Fibroblast of skin of left quadriceps (primary cell): Measurements from ENCODE around the gene HSP90AA1.
"Not testable (repeated sequence)": the region's sequence is repeated elsewhere in the genome, so short reads cannot be mapped to it uniquely, and the experiment has no call there.

Experiments used
- DNase-seq, 2 experiments: peaks; one replicate each; pipeline ENCODE4 v3.0.0-alpha.2; 2013; ENCODE audit warnings: low read depth in 2 of 2

Gene HSP90AA1

DNA sequence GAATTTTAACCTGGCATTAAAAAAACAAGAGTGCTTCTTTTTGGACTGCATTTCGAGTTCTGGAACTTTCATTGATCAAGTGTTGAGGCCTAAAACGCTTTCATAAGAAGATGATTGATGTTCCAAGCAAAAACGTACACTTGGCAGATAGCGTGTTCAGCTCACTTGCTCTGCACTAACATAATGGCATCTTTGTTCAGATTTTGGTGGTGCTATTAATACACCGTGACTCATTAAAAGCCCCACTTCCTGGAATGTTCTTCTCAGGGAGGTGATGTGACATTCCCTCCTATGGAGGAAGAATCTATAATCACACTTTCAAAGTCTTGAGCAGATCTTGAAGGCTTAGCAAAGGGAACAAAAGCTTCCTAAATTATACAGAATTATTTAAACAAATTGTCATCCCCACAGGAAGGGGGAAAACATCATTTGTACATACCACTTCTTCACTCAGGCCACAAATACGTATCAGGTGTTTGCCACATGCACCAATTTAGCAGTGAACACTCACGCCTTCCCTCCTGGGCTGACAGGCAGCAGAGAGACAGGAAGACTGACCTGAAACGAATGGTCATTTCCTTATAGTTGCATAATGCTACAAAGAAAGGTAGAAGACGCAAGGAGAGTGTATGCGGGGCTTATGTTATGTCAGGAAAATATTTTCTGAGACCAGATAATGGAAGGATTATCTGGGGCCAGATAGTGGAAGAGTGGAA, 15.4 kb downstream of the HSP90AA1 start:
- peak; percentile 28 to 36 for DNase-seq

DNA sequence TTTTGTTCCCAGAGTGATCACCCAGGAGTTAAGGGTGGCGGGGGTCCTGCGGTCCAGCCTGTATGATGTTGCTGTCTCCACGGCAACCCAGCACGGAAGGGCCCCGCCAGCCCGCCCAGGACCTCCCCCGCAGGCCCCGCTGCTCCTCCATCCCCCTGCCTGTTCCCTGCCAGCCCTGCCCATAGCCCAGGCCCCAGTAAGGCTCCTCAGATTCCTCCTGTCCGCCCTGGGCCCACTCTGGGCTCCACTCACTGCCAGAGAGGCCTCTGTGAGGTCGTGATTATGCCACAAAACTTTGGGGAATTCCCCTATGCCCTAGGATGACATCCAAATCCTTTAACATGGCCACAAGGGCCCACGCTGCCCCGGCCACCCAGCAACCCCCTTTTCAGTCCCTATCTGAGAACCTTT, 20.8 kb downstream of the HSP90AA1 start:
- no peak for DNase-seq

DNA sequence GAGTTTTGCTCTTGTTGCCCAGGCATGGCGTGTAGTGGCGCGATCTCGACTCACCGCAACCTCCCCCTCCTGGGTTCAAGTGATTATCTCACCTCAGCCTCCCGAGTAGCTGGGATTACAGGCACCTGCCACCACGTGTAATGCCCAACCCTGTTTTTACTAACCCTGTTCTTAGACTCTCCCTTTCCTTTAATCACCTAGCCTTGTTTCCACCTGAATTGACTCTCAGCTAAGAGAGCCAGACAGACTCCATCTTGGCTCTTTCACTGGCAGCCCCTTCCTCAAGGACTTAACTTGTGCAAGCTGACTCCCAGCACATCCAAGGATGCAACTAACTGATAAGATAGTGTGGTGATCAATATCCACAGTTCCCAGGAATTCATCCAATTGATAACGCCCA, 22.3 kb downstream of the HSP90AA1 start:
- DNase-seq, result not testable (repeated sequence)

DNA sequence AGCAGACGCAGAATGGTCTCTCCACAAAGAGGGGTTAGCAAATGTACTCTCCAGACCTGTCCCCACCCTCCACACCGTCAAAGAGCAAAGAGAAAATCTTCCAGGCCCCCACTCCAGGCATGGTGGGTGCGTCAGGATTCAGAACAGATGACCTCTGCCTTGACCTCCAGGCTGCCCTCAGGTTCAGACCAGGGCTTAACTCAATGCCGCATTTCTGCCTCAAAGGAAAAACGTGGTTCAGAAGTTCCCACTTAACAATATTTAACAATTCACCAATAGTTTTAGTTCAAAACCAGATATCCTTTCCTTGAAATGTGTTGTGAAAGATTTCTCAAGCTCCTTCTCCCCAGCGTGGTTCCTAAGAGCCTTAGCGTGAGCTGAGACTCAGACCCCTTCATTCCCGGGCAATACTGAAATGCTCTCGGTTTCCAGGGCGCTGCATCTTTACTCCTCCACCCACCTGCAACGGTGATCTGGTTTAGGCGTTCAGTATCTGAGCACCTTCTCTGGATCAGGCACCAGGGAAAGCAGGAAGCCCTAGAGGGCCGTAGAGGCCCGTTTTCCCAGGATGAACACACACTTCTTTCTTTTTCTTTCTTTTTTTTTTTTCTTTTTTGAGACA, 22.9 kb downstream of the HSP90AA1 start:
- no peak for DNase-seq

DNA sequence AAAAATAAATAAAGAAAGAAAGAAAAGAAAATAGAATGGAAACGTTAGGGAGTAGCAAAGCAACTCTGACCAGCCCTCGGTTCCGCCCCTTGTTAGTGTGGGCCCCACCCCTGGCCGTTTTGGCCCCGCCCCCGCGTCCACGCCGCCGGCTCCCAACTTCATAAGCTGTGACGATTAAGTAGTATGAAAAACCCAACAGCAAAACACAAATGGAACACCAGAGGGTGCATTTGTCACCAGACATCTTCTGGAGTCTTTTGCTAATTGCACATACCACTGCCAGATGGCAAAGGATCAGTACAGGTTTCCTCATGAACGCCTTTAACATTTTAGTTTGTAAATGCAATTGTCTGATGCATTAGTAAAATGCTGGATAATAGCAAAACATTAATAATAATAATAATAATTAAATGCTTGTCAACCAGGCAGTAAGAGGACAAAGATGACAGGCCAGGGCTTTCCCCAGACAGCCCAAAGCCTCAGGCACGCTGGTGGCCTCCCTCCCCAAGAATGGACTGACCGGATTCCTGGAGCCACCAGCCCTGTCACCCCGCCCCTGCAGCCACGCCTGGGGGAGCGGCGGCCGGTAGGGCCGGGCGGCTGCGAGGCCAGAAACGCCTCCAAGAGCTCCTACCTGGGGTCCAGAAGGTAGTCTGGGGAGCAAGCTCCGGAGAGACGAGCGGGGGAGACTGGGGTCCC, 23.6 kb downstream of the HSP90AA1 start:
- DNase-seq, result peak; percentile 85 to 86

DNA sequence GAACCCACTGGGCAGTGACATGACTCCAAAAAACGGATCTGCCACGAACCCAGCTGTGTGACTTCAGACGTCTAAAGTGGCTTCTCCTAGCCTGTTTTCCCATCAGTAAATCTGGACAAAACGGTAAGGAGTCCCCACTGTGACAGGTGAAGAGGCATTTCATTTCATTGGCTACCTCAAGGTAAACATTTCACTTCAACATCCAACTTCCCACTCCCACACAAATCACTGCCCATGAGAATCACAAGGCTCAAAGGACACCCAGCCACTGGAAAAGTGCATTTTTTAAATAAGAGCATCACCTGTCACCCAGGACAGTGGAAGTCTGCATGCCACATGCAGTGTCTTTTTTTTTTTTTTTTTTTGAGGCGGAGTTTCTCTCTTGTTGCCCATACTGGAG, 27.9 kb downstream of the HSP90AA1 start:
- no peak for DNase-seq

DNA sequence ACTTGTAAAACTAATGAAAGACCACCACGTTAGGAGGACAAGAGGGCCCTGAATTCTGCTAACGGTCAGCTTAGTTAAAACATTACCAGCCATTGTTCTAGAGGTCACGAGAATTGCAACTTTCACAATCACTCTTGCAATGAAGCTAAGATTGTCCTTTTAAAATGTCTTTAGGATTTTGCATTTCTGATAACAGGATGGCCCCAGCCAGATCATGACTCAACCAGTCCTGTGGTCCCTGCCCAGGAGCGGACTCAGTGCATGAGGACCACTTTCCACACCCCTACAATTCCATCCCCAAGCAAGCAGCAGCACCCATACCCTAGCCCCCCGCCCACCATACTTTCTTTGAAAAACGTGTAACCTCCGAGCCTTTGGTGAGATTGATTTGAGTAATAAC, 28.7 kb downstream of the HSP90AA1 start:
- no peak for DNase-seq

DNA sequence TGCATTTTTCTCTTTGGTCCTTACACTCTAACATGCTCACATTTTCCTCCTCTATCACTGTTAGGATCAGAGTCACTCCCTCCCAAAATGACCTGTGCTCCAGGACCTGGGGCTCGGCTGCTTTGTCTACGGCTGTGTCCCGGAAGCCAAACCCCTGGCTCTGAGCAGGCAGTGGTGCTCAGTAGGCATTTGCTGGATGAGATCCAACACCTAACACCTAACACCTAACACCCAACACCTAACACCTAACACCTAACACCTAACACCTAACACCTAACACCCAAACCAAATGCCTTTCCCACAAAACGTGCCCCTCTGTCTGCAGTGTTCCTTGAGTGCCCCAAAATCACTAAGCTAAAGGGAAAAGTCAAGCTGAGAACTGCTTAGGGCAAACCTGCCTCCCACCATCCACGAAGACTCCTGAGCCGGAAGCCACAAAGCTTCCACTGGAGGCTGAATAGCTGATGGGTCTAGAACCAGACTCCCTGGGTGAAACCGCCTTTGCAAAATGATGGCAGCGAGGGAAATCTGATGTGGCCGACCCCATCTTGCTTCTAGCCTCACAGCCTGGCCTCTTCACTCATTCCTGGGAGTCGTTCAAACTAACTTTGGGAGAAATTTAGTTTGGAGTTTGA, 29.2 kb downstream of the HSP90AA1 start:
- DNase-seq, result no peak

DNA sequence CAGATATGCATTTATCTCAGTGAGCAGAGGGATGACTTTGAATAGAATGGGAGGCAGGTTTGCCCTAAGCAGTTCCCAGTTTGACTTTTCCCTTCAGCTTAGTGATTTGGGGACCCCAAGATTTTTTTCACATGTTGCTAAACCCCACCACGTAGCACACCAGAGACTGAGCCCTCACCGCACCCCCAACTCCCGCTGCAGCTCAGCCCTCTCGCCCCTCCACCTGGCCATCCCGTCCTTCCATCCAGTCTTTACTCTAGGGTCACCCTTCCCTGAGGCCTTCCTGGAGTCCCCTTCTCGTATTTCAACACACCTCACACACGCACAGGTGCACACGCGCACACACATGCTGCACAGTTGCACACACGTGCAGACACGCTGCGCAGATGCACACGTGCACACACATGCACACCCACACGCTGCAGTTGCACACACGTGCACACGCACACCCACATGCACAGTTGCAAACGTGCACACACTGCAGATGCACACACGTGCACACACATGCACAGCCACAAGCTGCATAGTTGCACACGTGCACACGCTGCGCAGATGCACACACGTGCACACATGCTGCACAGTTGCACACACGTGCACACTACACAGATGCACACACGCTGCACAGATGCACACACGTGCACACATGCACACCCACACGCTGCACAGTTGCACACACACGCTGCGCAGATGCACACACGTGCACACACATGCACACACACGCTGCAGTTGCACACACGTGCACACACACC, 30.0 kb downstream of the HSP90AA1 start:
- DNase-seq, result no peak

DNA sequence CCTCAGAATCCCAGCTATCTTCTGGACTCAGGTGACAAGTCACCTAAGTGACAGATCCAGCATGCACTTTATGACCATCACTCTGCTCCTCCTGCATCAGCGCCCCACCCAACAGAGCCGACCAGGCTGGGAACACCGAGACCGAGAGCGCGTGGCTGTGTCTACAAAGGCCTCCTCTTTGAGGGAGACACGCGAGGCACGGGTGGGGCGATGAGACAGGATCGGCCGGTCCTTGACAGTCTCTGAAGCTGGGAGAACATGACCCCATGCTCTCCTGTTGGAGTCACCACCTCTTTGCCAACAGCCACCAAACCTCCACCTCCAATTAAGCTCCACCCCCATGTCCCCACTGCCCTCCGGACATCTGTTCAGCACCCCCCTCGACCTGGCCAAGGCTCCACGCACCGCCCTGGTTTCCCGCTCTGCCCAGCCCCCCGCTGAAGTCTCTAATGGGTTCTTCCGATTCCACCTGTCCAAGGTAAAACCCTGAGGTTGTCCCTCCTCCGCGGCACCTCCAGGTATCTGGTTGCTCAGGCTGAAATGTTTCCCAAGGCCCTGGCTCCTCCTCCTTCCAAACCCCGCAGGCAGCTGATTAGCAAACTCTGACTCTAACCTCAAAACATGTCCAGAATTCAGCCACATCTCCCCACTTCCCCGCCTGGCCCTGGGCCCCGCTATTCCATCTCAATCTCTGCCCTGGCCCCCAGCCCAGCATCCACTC, 31.5 kb downstream of the HSP90AA1 start:
- peak; percentile 27 to 30 for DNase-seq

DNA sequence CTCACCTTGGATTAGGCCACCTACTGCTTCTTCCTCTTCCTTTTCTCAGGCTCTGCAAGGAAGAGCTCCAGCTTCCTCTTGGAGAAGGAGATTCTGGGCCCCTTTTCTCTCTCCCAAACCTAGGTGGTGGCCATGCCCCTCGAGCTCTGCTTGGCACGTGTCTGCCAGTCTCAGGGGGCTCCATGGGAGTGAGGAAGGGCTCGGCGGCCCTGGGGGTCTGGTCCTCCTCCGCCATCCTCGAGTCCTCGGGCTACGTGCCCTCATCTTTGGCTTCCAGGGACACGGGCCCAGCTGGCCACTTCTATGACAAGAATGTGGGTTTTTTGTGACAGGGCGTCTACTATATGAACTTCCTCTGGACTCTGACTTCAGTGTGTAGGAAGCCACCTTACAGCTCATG, 34.3 kb downstream of the HSP90AA1 start:
- no peak for DNase-seq

DNA sequence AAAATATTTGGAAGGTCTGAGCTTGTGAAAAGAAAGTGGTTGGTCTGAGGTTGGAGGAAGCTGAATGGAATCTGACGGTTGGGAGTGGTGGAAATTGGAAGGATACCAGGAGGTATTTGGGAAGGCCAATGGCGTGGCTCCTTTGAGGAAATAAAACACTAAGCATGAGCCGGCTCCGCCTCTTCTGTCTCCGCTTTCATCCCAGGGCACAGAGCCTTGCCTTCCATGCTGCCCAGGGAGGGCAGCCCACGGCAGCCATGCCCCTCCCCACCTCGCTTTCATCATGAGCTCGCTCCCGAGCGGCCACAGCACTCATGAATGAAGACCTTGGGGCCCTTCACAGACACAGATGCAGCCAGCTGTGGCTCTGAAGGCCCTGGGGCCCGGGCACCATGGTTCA, 36.2 kb downstream of the HSP90AA1 start:
- DNase-seq, result peak; percentile 37 to 40

DNA sequence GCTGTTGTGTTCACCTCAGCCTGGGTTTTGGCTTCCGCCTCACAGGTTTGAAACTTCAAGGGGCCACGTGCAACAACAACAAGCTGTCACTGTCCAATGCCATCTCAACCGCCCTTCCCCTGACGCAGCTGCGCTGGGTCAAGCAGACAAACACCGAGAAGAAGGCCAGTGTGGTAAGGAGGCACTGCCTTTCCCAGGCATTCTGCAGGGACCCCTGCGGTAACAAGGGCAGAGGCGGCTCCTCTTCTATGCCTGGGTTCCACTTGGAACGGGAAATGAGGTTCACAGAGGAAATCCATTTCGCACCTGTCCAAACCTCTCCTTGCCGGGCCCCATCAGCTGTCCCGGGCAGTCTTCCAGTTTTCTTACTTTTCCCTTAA, 36.8 kb downstream of the HSP90AA1 start:
- DNase-seq, result no peak

DNA sequence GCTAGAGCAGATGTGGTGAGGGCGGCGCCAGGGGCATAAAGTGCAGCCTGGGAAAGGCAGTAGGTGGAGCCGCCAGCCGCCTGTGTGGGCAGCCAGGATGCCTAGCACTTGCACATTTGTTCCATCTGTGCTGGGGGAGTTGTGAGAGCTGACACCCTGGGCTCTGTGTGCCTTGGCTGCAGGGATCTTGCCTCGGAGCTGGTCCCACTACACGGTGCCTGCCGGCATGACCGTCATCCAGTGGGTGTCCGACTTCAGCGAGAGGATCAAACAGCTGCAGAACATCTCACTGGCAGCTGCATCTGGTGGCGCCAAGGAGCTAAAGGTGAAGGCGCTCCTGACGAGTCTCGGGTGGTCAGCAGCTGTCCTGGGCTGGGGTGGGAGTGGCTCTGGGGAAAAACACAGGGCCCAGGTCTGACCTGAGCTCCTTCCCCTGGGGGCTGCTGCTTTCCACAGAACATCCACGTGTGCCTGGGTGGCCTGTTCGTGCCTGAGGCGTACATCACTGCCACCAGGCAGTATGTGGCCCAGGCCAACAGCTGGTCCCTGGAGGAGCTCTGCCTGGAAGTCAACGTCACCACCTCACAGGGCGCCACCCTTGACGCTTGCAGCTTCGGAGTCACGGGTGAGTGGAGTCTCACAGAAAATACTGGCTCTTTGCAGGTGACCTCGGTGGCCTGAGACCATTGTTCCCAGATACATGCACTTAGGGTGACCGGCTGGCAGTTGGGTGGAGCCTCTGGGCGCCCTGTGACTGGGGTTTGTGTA, 37.4 kb downstream of the HSP90AA1 start:
- no peak for DNase-seq

DNA sequence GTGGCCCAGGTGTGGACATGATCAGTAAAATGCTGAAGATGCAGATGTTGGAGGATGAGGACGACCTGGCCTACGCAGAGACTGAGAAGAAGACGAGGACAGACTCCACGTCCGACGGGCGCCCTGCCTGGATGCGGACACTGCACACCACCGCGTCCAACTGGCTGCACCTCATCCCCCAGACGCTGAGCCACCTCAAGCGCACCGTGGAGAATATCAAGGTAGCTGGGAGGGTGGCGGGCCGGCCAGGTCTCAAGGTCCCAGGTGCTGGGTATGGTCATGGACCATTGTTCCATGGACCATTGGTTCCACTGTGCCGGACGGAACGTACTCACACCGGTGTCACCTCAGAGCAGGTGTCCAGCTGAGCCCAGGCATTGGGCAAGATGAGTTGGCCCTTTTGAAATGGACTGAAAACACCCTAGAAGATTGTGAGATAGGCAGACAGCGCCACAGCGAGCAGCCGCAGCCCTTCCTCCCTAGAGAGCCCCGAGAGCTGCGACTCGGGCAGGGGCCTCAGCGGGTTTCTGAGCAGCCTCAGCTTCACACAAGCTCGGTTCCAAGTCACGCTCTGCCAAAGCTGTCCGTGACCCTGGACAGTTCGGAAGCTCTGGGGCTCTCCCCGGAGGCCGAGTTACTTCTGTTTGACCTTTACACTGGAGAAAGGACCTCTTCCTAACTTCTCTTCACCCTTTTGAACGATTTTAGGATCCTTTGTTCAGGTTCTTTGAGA, 38.9 kb downstream of the HSP90AA1 start:
- no peak for DNase-seq

DNA sequence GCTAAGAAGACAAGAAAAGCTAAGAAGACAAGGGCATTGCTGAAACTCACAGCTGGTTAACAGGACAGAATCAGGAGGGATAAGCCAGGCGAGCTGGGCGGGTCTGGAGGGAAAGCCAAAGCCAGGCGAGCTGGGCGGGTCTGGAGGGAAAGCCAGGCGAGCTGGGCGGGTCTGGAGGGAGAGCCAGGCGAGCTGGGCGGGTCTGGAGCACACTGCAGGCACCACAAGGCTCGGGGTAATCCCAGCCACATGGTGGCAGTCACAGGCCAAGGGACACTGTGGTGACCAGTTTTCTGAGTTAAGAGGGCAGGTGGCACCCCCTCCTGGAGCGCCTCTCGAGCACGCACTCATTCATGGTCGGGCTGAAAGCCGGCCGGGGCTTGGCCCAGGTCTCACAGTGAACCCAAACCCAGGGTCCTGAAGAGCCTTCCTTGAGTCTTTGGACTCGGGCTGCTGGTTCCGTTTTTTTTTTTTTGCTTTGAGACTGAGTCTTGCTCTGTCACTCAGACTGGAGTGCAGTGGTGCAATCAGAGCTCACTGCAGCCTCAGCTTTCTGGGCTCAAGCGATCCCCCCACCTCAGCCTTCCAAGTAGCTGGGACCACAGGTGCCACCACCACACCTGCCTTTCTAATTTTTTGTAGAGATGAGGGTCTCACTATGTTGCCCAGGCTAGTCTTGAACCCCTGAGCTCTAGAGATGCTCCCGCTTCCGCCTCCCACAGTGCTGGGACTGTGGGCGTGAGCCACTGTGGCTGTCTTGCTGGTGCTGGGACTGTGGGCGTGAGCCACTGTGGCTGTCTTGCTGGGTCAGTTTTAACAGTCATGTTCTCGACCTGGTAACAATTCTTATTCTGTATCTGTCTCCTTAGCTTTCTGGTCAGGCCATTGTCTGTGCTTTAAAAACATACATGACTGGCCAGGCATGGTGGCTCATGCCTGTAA, 40.2 kb downstream of the HSP90AA1 start:
- no peak for DNase-seq

DNA sequence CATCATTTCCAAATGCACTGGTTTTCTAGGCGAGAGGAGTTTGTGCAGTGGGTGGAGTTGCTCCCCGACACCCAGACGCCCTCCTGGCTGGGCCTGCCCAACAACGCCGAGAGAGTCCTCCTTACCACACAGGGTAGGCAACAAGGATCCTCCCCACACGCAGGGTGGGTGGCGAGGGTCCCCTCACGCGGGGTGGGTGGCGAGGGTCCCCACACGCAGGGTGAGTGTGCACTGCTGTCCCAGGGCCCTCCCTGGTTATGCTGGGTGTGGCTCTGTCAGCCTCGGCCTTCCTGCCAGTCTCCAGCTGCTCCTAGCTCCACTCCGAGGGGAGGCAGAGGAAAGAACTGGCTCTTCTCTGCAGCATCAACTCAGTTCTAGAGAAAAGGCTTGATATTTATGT, 42.3 kb downstream of the HSP90AA1 start:
- no peak for DNase-seq

DNA sequence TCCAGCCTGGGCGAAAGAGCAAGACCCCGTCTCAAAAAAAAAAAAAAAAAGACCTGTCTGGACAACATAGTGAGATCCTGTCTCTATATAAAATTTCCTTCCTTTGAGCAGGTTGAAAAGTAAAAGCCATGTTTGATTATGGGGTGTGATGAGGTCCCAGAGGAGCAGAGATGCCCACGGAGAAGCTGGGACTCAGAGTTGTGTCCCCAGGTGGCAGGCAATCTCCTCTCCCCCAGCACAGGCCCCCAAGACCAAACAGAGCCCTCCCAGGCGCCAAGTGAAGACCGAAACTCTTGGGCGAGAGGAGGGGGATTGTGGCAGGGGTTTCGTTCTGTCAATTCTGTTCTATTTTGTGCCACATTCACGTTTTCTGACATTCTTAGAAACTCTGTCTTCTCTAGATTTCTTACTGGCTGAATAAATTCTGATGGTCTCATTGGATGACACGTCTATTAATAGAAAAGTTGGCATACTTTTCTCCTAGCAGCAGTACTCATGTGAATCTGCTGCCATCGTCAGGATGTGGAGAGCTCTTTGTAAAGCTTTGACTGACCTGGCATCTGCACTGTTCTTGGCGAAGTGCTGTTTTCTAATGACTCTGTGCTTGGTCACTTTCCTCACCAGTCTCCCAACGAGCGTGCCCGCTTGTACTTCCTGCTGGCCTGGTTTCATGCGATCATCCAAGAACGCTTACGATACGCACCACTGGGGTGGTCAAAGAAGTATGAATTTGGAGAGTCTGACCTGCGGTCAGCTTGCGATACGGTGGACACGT, 43.4 kb downstream of the HSP90AA1 start:
- DNase-seq, result no peak
